Breast epithelium (tissue), 4 donors: ENCODE data around the gene SSRP1. TPM values are rescaled to one million over a fixed set of nuclear protein-coding genes. Genes with fewer than 3 reads are reported as not detected.

Experiments
- DNase-seq, 2 donors: peaks; one replicate each; pipeline ENCODE4 v3.0.0-alpha.2; 2019; ENCODE audit warnings: low spot score in 2 of 2
- H3K27ac ChIP-seq, 2 donors: fragments of 200-600 bp; sonication (generic) in 1 of 2; one replicate each; pipeline ENCODE4 v1.5.1; 2016 to 2019; ENCODE audit warnings: mild to moderate bottlenecking in 1 of 2
- H3K27me3 ChIP-seq, 2 donors: fragments of 200-600 bp; sonication (generic) in 1 of 2; one replicate each; pipeline versions ENCODE4 v1.5.1 to v1.6.0; 2017 to 2019; ENCODE audit warnings: control low read depth in 1 of 2, mild to moderate bottlenecking in 1 of 2
- H3K36me3 ChIP-seq: fragments of 200-600 bp; one replicate; pipeline ENCODE4 v1.5.1; 2019
- H3K4me1 ChIP-seq, 2 donors: fragments of 200-600 bp; sonication (generic); one replicate each; pipeline ENCODE4 v1.5.1; 2016 to 2019; ENCODE audit warnings: control low read depth in 1 of 2
- H3K4me3 ChIP-seq, 3 donors: fragments of 200-600 bp; sonication (generic); 1 replicate in 2 of 3; 2 replicates in 1 of 3; pipeline ENCODE4 v1.5.1; 2016 to 2019; ENCODE audit warnings: mild to moderate bottlenecking in 3 of 3, moderate library complexity in 2 of 3
- H3K9me3 ChIP-seq, 2 donors: fragments of 200-600 bp; sonication (generic) in 1 of 2; one replicate each; pipeline ENCODE4 v1.5.1; 2016 to 2019; ENCODE audit warnings: control low read depth in 1 of 2
- CTCF ChIP-seq, 3 donors: fragments of 450-650 bp; IDR thresholded peaks; one replicate each; pipeline ENCODE4 v1.5.1; 2016 to 2017; ENCODE audit warnings: antibody characterized with exemption in 3 of 3, mild to moderate bottlenecking in 3 of 3, moderate library complexity in 3 of 3
- POLR2A ChIP-seq: fragments of 450-650 bp; IDR thresholded peaks from one replicate; pipeline ENCODE4 v1.6.1; 2016; ENCODE audit warnings: antibody characterized with exemption, mild to moderate bottlenecking, moderate library complexity
- POLR2AphosphoS5 ChIP-seq, 3 donors: sonication (generic); formaldehyde crosslinking; IDR thresholded peaks; one replicate each; pipeline ENCODE4 v1.6.1; 2017; ENCODE audit warnings: antibody characterized with exemption in 3 of 3
- intact Hi-C: fragments of 100-400 bp; cut with DNase I; formaldehyde crosslinking; loops from one replicate; pipeline ENCODE4 v1.15.1; 2023; ENCODE audit warnings: low total_unique reads
- total RNA-seq, 3 donors: library from RNA; depleted of rRNA; stranded (reverse); fragments of >200 nt; gene quantifications; one replicate each; pipeline ENCODE4 v1.1.0, GENCODE V29; 2016

SSRP1 gene
- total RNA-seq, 3 donors from 2014 or later, result 60.0 to 83.9 (median 76.5) TPM

GRCh38 chr11:57356268-57356667 lies 20.6 kb upstream of the SSRP1 start:
- no peak overlapping the region for H3K4me3 ChIP-seq
- H3K4me1 ChIP-seq, result no peaks in the 10 kb centered on the region
- DNase-seq, result no peak
- TF ChIP-seq CTCF (IDR thresholded peaks at IDR 0.05), result no peak
- H3K9me3 ChIP-seq, result no peaks in the 10 kb centered on the region
- intact Hi-C loops, result no loop called here
- no peaks in the 10 kb centered on the region for H3K27me3 ChIP-seq
- H3K27ac ChIP-seq, result no peak overlapping the region
- no peaks in the 10 kb centered on the region for H3K36me3 ChIP-seq

GRCh38 chr11:57354699-57355098 lies 19.0 kb upstream of the SSRP1 start:
- no peaks in the 10 kb centered on the region for H3K4me1 ChIP-seq
- intact Hi-C loops, result no loop called here
- TF ChIP-seq POLR2A, result no peak
- no peak for TF ChIP-seq CTCF (IDR thresholded peaks at IDR 0.05)
- no peak for TF ChIP-seq POLR2AphosphoS5 (IDR thresholded peaks at IDR 0.05)
- DNase-seq, result no peak
- no peak overlapping the region for H3K4me3 ChIP-seq
- H3K36me3 ChIP-seq, result no peaks in the 10 kb centered on the region
- no peaks in the 10 kb centered on the region for H3K27me3 ChIP-seq
- no peaks in the 10 kb centered on the region for H3K9me3 ChIP-seq
- no peak overlapping the region for H3K27ac ChIP-seq

- TF ChIP-seq POLR2A, result no peak
- no peak for TF ChIP-seq CTCF (IDR thresholded peaks at IDR 0.05)
- no peak for TF ChIP-seq POLR2AphosphoS5 (IDR thresholded peaks at IDR 0.05)
- intact Hi-C loops, result no loop called here
Measured at GRCh38 chr11:57353852-57354251, 18.2 kb upstream of the SSRP1 start.

GRCh38 chr11:57353446-57353845 lies 17.8 kb upstream of the SSRP1 start:
- Histone ChIP-seq H3K4me1 (no peaks in the 10 kb centered on the region), H3K9me3 (no peaks in the 10 kb centered on the region), H3K4me3 (no peak overlapping the region), H3K27ac (no peak overlapping the region), H3K27me3 (no peaks in the 10 kb centered on the region), H3K36me3 (no peaks in the 10 kb centered on the region)
- intact Hi-C loops, result no loop called here
- TF ChIP-seq CTCF (IDR thresholded peaks at IDR 0.05) (no peak), POLR2A (no peak), POLR2AphosphoS5 (IDR thresholded peaks at IDR 0.05) (no peak)
- DNase-seq, result no peak

More at GRCh38 chr11:57353852-57354251, 18.2 kb upstream of the SSRP1 start:
- DNase-seq, result no peak
- no peak overlapping the region for H3K27ac ChIP-seq
- no peaks in the 10 kb centered on the region for H3K4me1 ChIP-seq
- H3K27me3 ChIP-seq, result no peaks in the 10 kb centered on the region
- no peaks in the 10 kb centered on the region for H3K36me3 ChIP-seq
- no peaks in the 10 kb centered on the region for H3K9me3 ChIP-seq
- H3K4me3 ChIP-seq, result no peak overlapping the region

- DNase-seq, result no peak
- no peak for TF ChIP-seq CTCF (IDR thresholded peaks at IDR 0.05)
- TF ChIP-seq POLR2AphosphoS5 (IDR thresholded peaks at IDR 0.05), result no peak
- no peak for TF ChIP-seq POLR2A
- Histone ChIP-seq H3K4me3 (no peak overlapping the region), H3K27ac (no peak overlapping the region), H3K36me3 (no peaks in the 10 kb centered on the region), H3K4me1 (no peaks in the 10 kb centered on the region), H3K9me3 (no peaks in the 10 kb centered on the region), H3K27me3 (no peaks in the 10 kb centered on the region)
- intact Hi-C loops, result no loop called here
Measured at GRCh38 chr11:57353036-57353435, 17.3 kb upstream of the SSRP1 start.
